Inflammatory macrophage treated with lipopolysaccharide for 4 hours (primary cell): ENCODE measurements around the gene CYP19A1.
A peak's percentile ranks its signal among the peaks of the same experiment; 100 is the strongest.

Experiments
- DNase-seq: peaks from one replicate; pipeline ENCODE4 v3.0.0-alpha.2; 2020

Gene CYP19A1

GRCh38 chr15:51356983-51357382 is 18.6 kb upstream of the CYP19A1 start:
- peak; percentile 54 for DNase-seq

GRCh38 chr15:51356147-51356546 is 17.8 kb upstream of the CYP19A1 start:
- DNase-seq = no peak

- DNase-seq = peak; percentile 44
These were observed 16.7 kb upstream of the CYP19A1 start for GRCh38 chr15:51355096-51355495.

- no peak for DNase-seq
These were observed 15.6 kb upstream of the CYP19A1 start for GRCh38 chr15:51353976-51354375.

- no peak for DNase-seq
These were observed 12.3 kb upstream of the CYP19A1 start for GRCh38 chr15:51350723-51351122.

GRCh38 chr15:51349156-51349844 is 10.9 kb upstream of the CYP19A1 start:
- DNase-seq = no peak

GRCh38 chr15:51348688-51349087 is 10.3 kb upstream of the CYP19A1 start:
- no peak for DNase-seq

- no peak for DNase-seq
These were observed 7.7 kb upstream of the CYP19A1 start for GRCh38 chr15:51346136-51346535.

- DNase-seq = no peak
These were observed 5.1 kb upstream of the CYP19A1 start for GRCh38 chr15:51343466-51343865.

- no peak for DNase-seq
These were observed 4.0 kb upstream of the CYP19A1 start for GRCh38 chr15:51342227-51342999.

- peak; percentile 43 for DNase-seq
These were observed 3.2 kb upstream of the CYP19A1 start, which contains the start of gene GLDN for GRCh38 chr15:51341366-51342226. TSS of gene GLDN (plus strand) at chr15:51341655. CDS start at chr15:51341685, 30 bp downstream.

- DNase-seq = peak; percentile 27
These were observed 2.6 kb downstream of the CYP19A1 start for GRCh38 chr15:51335538-51336410.

GRCh38 chr15:51335087-51335486 is 3.3 kb downstream of the CYP19A1 start:
- DNase-seq = no peak

GRCh38 chr15:51334011-51334451 is 4.4 kb downstream of the CYP19A1 start:
- DNase-seq = peak; percentile 21

- no peak for DNase-seq
These were observed 4.8 kb downstream of the CYP19A1 start for GRCh38 chr15:51333571-51333970.

GRCh38 chr15:51332206-51333147 is 5.9 kb downstream of the CYP19A1 start:
- DNase-seq = peak; percentile 82

- DNase-seq = peak; percentile 2
These were observed 7.3 kb downstream of the CYP19A1 start for GRCh38 chr15:51331141-51331540.

GRCh38 chr15:51328926-51329325 is 9.5 kb downstream of the CYP19A1 start:
- DNase-seq = peak; percentile 65

- no peak for DNase-seq
These were observed 11.3 kb downstream of the CYP19A1 start for GRCh38 chr15:51327081-51327480.

GRCh38 chr15:51325167-51325566 is 13.2 kb downstream of the CYP19A1 start:
- no peak for DNase-seq

- DNase-seq = no peak
These were observed 14.6 kb downstream of the CYP19A1 start for GRCh38 chr15:51323749-51324148.
